T-helper 2 cell (primary cell): ENCODE measurements around the gene ARID1B.
A peak's percentile ranks its signal among the peaks of the same experiment; 100 is the strongest.

Experiments
- DNase-seq, 5 experiments: peaks; one replicate each; pipeline versions ENCODE4 v3.0.0 to v3.0.0-alpha.2; 2012 to 2022

Gene ARID1B

GRCh38 chr6:156794546-156795354 is 17.6 kb downstream of the ARID1B start:
- no peak for DNase-seq

- DNase-seq: no peak
Observed at GRCh38 chr6:156795825-156796224, 18.6 kb downstream of the ARID1B start.

GRCh38 chr6:156796627-156797026 is 19.4 kb downstream of the ARID1B start:
- no peak for DNase-seq

GRCh38 chr6:156797901-156798735 is 20.9 kb downstream of the ARID1B start:
- no peak for DNase-seq

GRCh38 chr6:156801712-156802111 is 24.5 kb downstream of the ARID1B start:
- DNase-seq: no peak

- DNase-seq: no peak
Observed at GRCh38 chr6:156803353-156803752, 26.2 kb downstream of the ARID1B start.

- no peak for DNase-seq
Observed at GRCh38 chr6:156804402-156804801, 27.2 kb downstream of the ARID1B start.

- DNase-seq: no peak
Observed at GRCh38 chr6:156806155-156806554, 29.0 kb downstream of the ARID1B start.

- DNase-seq: no peak
Observed at GRCh38 chr6:156807028-156807427, 29.9 kb downstream of the ARID1B start.

GRCh38 chr6:156807795-156808194 is 30.6 kb downstream of the ARID1B start:
- DNase-seq: no peak

- DNase-seq: no peak
Observed at GRCh38 chr6:156808287-156808686, 31.1 kb downstream of the ARID1B start.

- DNase-seq: no peak
Observed at GRCh38 chr6:156809034-156809433, 31.9 kb downstream of the ARID1B start.

GRCh38 chr6:156809446-156810178 is 32.4 kb downstream of the ARID1B start:
- peak in 1 of 5 experiments; percentile 61 for DNase-seq

- DNase-seq: no peak
Observed at GRCh38 chr6:156814036-156814581, 36.9 kb downstream of the ARID1B start.

GRCh38 chr6:156816505-156816904 is 39.3 kb downstream of the ARID1B start:
- DNase-seq: no peak

GRCh38 chr6:156820089-156820798 is 43.1 kb downstream of the ARID1B start:
- DNase-seq: no peak

GRCh38 chr6:156821707-156822106 is 44.5 kb downstream of the ARID1B start:
- no peak for DNase-seq

- no peak for DNase-seq
Observed at GRCh38 chr6:156822747-156823206, 45.6 kb downstream of the ARID1B start.

- DNase-seq: no peak
Observed at GRCh38 chr6:156824142-156824541, 47.0 kb downstream of the ARID1B start.

- DNase-seq: peak in 1 of 5 experiments; percentile 20
Observed at GRCh38 chr6:156825475-156825874, 48.3 kb downstream of the ARID1B start.

- no peak for DNase-seq
Observed at GRCh38 chr6:156826290-156826955, 49.2 kb downstream of the ARID1B start.
